Breast epithelium (tissue), 4 donors: Measurements from ENCODE around the gene PMEPA1. TPM values are rescaled to one million over a fixed set of nuclear protein-coding genes. Genes with fewer than 3 reads are reported as not detected.

ENCODE experiments used
- DNase-seq, 2 donors: peaks; one replicate each; pipeline ENCODE4 v3.0.0-alpha.2; 2019; ENCODE audit warnings: low spot score in 2 of 2
- H3K27ac ChIP-seq, 2 donors: fragments of 200-600 bp; sonication (generic) in 1 of 2; one replicate each; pipeline ENCODE4 v1.5.1; 2016 to 2019; ENCODE audit warnings: mild to moderate bottlenecking in 1 of 2
- H3K27me3 ChIP-seq, 2 donors: fragments of 200-600 bp; sonication (generic) in 1 of 2; one replicate each; pipeline versions ENCODE4 v1.5.1 to v1.6.0; 2017 to 2019; ENCODE audit warnings: control low read depth in 1 of 2, mild to moderate bottlenecking in 1 of 2
- H3K36me3 ChIP-seq: fragments of 200-600 bp; one replicate; pipeline ENCODE4 v1.5.1; 2019
- H3K4me1 ChIP-seq, 2 donors: fragments of 200-600 bp; sonication (generic); one replicate each; pipeline ENCODE4 v1.5.1; 2016 to 2019; ENCODE audit warnings: control low read depth in 1 of 2
- H3K4me3 ChIP-seq, 3 donors: fragments of 200-600 bp; sonication (generic); 1 replicate in 2 of 3; 2 replicates in 1 of 3; pipeline ENCODE4 v1.5.1; 2016 to 2019; ENCODE audit warnings: mild to moderate bottlenecking in 3 of 3, moderate library complexity in 2 of 3
- H3K9me3 ChIP-seq, 2 donors: fragments of 200-600 bp; sonication (generic) in 1 of 2; one replicate each; pipeline ENCODE4 v1.5.1; 2016 to 2019; ENCODE audit warnings: control low read depth in 1 of 2
- POLR2A ChIP-seq: fragments of 450-650 bp; IDR thresholded peaks from one replicate; pipeline ENCODE4 v1.6.1; 2016; ENCODE audit warnings: antibody characterized with exemption, mild to moderate bottlenecking, moderate library complexity
- POLR2AphosphoS5 ChIP-seq, 3 donors: sonication (generic); formaldehyde crosslinking; IDR thresholded peaks; one replicate each; pipeline ENCODE4 v1.6.1; 2017; ENCODE audit warnings: antibody characterized with exemption in 3 of 3
- intact Hi-C: fragments of 100-400 bp; cut with DNase I; formaldehyde crosslinking; loops from one replicate; pipeline ENCODE4 v1.15.1; 2023; ENCODE audit warnings: low total_unique reads
- total RNA-seq, 3 donors: library from RNA; depleted of rRNA; stranded (reverse); fragments of >200 nt; gene quantifications; one replicate each; pipeline ENCODE4 v1.1.0, GENCODE V29; 2016
- TF ChIP-seq, protein P1 (sequence below), 3 donors: fragments of 450-650 bp; IDR thresholded peaks; one replicate each; pipeline ENCODE4 v1.5.1; 2016 to 2017; ENCODE audit warnings: antibody characterized with exemption in 3 of 3, mild to moderate bottlenecking in 3 of 3, moderate library complexity in 3 of 3

PMEPA1 gene
- total RNA-seq, 3 donors from 2014 or later = 9.2 to 13.2 (median 13.1) TPM

- DNase-seq = no peak
- H3K36me3 ChIP-seq = no peaks in the 10 kb centered on the region
- H3K9me3 ChIP-seq = no peaks in the 10 kb centered on the region
- intact Hi-C loops = no loop called here
- H3K27ac ChIP-seq = peak overlapping the region; percentile 48 to 56
- TF ChIP-seq POLR2AphosphoS5 (IDR thresholded peaks at IDR 0.05) (no peak), POLR2A (no peak)
- TF ChIP-seq, protein P1, sequence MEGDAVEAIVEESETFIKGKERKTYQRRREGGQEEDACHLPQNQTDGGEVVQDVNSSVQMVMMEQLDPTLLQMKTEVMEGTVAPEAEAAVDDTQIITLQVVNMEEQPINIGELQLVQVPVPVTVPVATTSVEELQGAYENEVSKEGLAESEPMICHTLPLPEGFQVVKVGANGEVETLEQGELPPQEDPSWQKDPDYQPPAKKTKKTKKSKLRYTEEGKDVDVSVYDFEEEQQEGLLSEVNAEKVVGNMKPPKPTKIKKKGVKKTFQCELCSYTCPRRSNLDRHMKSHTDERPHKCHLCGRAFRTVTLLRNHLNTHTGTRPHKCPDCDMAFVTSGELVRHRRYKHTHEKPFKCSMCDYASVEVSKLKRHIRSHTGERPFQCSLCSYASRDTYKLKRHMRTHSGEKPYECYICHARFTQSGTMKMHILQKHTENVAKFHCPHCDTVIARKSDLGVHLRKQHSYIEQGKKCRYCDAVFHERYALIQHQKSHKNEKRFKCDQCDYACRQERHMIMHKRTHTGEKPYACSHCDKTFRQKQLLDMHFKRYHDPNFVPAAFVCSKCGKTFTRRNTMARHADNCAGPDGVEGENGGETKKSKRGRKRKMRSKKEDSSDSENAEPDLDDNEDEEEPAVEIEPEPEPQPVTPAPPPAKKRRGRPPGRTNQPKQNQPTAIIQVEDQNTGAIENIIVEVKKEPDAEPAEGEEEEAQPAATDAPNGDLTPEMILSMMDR (IDR thresholded peaks at IDR 0.05) = no peak
- H3K4me1 ChIP-seq = peaks cover 0 to 9% of the 10 kb centered on the region in 2 donors
- H3K4me3 ChIP-seq = peak overlapping the region; percentile 30 to 59 (median 47)
- no peaks in the 10 kb centered on the region for H3K27me3 ChIP-seq
Observed at GRCh38 chr20:57749131-57749690, 39.4 kb upstream of the PMEPA1 start.

GRCh38 chr20:57748601-57749130 lies 38.9 kb upstream of the PMEPA1 start:
- intact Hi-C loops = no loop called here
- no peaks in the 10 kb centered on the region for H3K9me3 ChIP-seq
- peak; percentile 70 to 81 for DNase-seq
- H3K27ac ChIP-seq = peak overlapping the region; percentile 48 to 56
- H3K4me1 ChIP-seq = peaks cover 0 to 9% of the 10 kb centered on the region in 2 donors
- TF ChIP-seq POLR2A = no peak
- TF ChIP-seq, protein P1 (IDR thresholded peaks at IDR 0.05) = no peak
- TF ChIP-seq POLR2AphosphoS5 (IDR thresholded peaks at IDR 0.05) = no peak
- H3K4me3 ChIP-seq = peak overlapping the region; percentile 30 to 59 (median 47)
- no peaks in the 10 kb centered on the region for H3K36me3 ChIP-seq
- no peaks in the 10 kb centered on the region for H3K27me3 ChIP-seq

DNA sequence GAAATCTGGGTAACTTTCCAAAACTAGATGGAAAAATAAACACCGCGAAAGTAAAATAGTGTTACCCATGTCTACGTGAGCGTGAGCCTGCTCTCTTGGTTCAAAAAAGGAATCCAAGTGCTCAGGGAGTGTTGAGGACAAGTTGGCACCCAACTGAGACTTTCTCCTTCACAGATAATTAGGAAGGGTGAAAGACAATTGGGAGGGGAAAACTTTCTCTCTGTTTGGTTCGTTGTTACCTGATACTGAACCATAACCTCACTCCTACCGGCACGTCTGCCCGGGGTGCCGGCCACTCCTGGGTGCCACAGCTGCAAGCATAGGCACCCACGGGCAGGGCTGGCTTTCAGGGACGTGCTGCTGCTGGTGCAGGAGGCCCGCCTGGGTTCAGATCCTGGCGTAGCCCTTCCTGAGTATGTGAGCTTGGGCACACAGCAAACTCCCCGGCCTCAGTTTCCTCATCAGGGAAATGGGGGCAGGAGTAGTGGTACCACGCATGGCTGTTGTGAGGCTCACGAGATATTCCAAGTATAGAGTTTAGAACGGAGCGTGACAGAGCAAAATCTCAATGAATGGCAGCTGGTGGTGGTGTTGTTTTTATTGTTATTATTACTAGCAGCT lies 38.2 kb upstream of the PMEPA1 start:
- Histone ChIP-seq H3K36me3 (no peaks in the 10 kb centered on the region), H3K4me3 (peak overlapping the region in 2 of 3 donors; percentile 30 to 59), H3K27me3 (no peaks in the 10 kb centered on the region), H3K27ac (peak overlapping the region in 1 of 2 donors; percentile 14), H3K4me1 (peaks cover 0 to 9% of the 10 kb centered on the region in 2 donors), H3K9me3 (no peaks in the 10 kb centered on the region)
- no peak for DNase-seq
- intact Hi-C loops = no loop called here
- TF ChIP-seq POLR2A (no peak), POLR2AphosphoS5 (IDR thresholded peaks at IDR 0.05) (no peak)
- TF ChIP-seq, protein P1 (IDR thresholded peaks at IDR 0.05) = no peak

GRCh38 chr20:57746832-57747404 lies 37.1 kb upstream of the PMEPA1 start:
- TF ChIP-seq POLR2A = no peak
- TF ChIP-seq, protein P1 (IDR thresholded peaks at IDR 0.05) = no peak
- no peaks in the 10 kb centered on the region for H3K27me3 ChIP-seq
- no peaks in the 10 kb centered on the region for H3K36me3 ChIP-seq
- no peak overlapping the region for H3K27ac ChIP-seq
- H3K4me1 ChIP-seq = peaks cover 0 to 9% of the 10 kb centered on the region in 2 donors
- no peak overlapping the region for H3K4me3 ChIP-seq
- DNase-seq = no peak
- intact Hi-C loops = no loop called here
- H3K9me3 ChIP-seq = no peaks in the 10 kb centered on the region

GRCh38 chr20:57746201-57746600 lies 36.4 kb upstream of the PMEPA1 start:
- DNase-seq = no peak

More at GRCh38 chr20:57746201-57746600, 36.4 kb upstream of the PMEPA1 start:
- no peak overlapping the region for H3K27ac ChIP-seq
- no peaks in the 10 kb centered on the region for H3K9me3 ChIP-seq
- intact Hi-C loops = no loop called here
- H3K27me3 ChIP-seq = no peaks in the 10 kb centered on the region
- TF ChIP-seq POLR2A (no peak), POLR2AphosphoS5 (IDR thresholded peaks at IDR 0.05) (no peak)
- TF ChIP-seq, protein P1 (IDR thresholded peaks at IDR 0.05) = no peak
- no peaks in the 10 kb centered on the region for H3K36me3 ChIP-seq
- no peak overlapping the region for H3K4me3 ChIP-seq
- H3K4me1 ChIP-seq = peaks cover 0 to 9% of the 10 kb centered on the region in 2 donors
